ENCODE measurements around the gene HMSD. TPM values are rescaled to one million over a fixed set of nuclear protein-coding genes. Genes with fewer than 3 reads are reported as not detected.

Gene HMSD
- total RNA-seq, 4 donors from 2014 or later: not detected

DNA sequence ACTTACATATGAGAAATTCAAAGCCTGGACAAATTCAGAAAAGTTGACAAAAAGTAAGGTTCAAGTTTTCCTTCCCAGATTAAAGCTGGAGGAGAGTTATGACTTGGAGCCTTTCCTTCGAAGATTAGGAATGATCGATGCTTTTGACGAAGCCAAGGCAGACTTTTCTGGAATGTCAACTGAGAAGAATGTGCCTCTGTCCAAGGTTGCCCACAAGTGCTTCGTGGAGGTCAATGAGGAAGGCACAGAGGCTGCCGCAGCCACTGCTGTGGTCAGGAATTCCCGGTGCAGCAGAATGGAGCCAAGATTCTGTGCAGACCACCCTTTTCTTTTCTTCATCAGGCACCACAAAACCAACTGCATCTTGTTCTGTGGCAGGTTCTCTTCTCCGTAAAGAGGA, 37.8 kb downstream of the HMSD start:
- no peak for TF ChIP-seq POLR2A (IDR thresholded peaks at IDR 0.05)
- TF ChIP-seq POLR2AphosphoS5 (IDR thresholded peaks at IDR 0.05): no peak
- TF ChIP-seq EP300 (IDR thresholded peaks at IDR 0.05): no peak
- no peak for TF ChIP-seq CTCF (IDR thresholded peaks at IDR 0.05)
- WGBS: 89% methylated on average over 7 of the region's 7 CpGs
- no peaks in the 10 kb centered on the region for H3K4me1 ChIP-seq
- no peak for DNase-seq (ENCODE audit: low spot score in 2 of 2)
- H3K9me3 ChIP-seq: no peaks in the 10 kb centered on the region
- H3K27ac ChIP-seq: no peak overlapping the region
- no peaks in the 10 kb centered on the region for H3K27me3 ChIP-seq
- H3K4me3 ChIP-seq: no peak overlapping the region
- peaks cover 46% of the 10 kb centered on the region for H3K36me3 ChIP-seq

DNA sequence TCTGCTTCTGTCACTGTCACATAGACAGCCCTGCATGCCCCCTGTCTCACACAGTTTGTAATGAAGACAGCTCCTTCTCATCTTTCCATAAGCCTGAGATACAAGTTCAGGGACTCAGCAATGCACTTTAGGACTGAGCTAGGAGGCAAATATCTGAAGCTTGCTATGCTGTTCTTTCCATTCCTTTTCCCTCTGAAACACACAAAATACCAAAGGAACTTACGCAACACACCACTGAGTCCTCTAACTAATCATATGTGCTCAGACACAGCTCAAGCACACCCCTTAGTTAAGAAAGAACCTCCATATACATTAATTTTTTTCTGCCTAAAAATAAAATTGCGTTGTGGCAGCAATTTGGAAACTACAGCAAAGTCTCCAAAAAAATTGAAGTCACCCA, 38.6 kb downstream of the HMSD start:
- 93% methylated on average over 2 of the region's 2 CpGs for WGBS
- Histone ChIP-seq H3K4me3 (no peak overlapping the region), H3K27me3 (no peaks in the 10 kb centered on the region), H3K27ac (no peak overlapping the region), H3K4me1 (no peaks in the 10 kb centered on the region), H3K36me3 (peaks cover 38% of the 10 kb centered on the region), H3K9me3 (no peaks in the 10 kb centered on the region)
- no peak for DNase-seq (ENCODE audit: low spot score in 2 of 2)
- TF ChIP-seq POLR2A (IDR thresholded peaks at IDR 0.05) (no peak), POLR2AphosphoS5 (IDR thresholded peaks at IDR 0.05) (no peak), CTCF (IDR thresholded peaks at IDR 0.05) (no peak), EP300 (IDR thresholded peaks at IDR 0.05) (no peak)

GRCh38 chr18:63992751-63993150, 43.6 kb downstream of the HMSD start:
- Histone ChIP-seq H3K4me3 (no peak overlapping the region), H3K4me1 (no peaks in the 10 kb centered on the region), H3K36me3 (peaks cover 3% of the 10 kb centered on the region), H3K9me3 (no peaks in the 10 kb centered on the region), H3K27me3 (no peaks in the 10 kb centered on the region), H3K27ac (no peak overlapping the region)
- TF ChIP-seq POLR2A (IDR thresholded peaks at IDR 0.05) (no peak), POLR2AphosphoS5 (IDR thresholded peaks at IDR 0.05) (no peak), CTCF (IDR thresholded peaks at IDR 0.05) (no peak), EP300 (IDR thresholded peaks at IDR 0.05) (no peak)
- WGBS: 90% methylated on average over 7 of the region's 7 CpGs
- no peak for DNase-seq (ENCODE audit: low spot score in 2 of 2)

DNA sequence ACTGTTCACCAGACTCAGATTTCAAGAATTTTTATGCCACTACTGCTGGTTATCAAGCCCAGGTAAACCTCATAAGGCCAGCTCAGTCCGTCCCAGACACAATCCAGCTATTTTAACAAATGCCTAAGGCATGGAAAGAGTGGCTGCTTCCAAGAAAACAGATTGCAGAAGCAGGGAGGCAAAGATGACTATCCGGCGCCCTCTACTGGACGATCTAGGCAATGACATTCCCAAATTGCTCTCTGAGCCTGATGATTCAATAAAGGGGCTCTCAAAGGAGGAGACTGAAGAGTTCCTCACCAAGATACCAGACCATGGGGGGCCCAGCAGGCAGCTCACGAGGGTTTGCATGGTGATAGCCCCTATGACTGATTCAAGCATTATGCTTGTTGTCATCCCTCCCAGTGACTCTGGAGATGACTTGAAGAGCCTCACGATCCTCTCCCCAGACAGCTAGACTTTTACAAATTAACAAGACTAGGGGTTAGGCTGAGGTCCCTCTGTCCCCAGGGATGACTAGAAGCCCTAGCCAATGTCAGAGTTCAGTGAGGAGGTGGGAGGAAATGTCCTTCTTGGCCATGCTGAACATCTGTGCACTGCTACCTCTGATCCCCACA, 45.8 kb downstream of the HMSD start:
- TF ChIP-seq CTCF (IDR thresholded peaks at IDR 0.05): peak; percentile 51 to 84
- TF ChIP-seq POLR2A (IDR thresholded peaks at IDR 0.05): no peak
- no peak for TF ChIP-seq EP300 (IDR thresholded peaks at IDR 0.05)
- Histone ChIP-seq H3K27me3 (no peaks in the 10 kb centered on the region), H3K36me3 (no peaks in the 10 kb centered on the region), H3K4me1 (no peaks in the 10 kb centered on the region), H3K4me3 (no peak overlapping the region), H3K9me3 (no peaks in the 10 kb centered on the region), H3K27ac (no peak overlapping the region)
- WGBS: 22% methylated on average over 6 of the region's 6 CpGs
- no peak for DNase-seq (ENCODE audit: low spot score in 2 of 2)

DNA sequence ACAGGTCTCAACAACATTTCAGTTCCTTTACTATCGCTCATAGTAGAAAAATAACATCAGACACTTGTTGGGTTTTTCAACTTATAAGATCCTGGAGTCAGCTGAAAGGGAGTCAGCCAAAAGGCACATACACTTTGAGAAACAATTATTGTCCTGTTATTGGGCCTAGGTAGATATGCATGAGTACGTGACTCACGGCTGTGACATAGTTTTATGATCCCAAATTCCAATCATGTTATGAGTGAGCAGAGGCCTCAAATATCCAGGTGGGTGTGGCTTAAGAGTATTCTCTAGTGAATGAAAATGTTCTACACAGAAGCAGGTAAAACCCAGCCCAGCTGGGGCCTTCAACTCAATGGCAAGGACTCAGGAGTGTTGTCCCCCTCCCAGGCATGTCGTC, 47.9 kb downstream of the HMSD start:
- Histone ChIP-seq H3K27ac (no peak overlapping the region), H3K27me3 (no peaks in the 10 kb centered on the region), H3K36me3 (no peaks in the 10 kb centered on the region), H3K4me1 (no peaks in the 10 kb centered on the region), H3K4me3 (no peak overlapping the region), H3K9me3 (no peaks in the 10 kb centered on the region)
- no peak for DNase-seq (ENCODE audit: low spot score in 2 of 2)
- TF ChIP-seq POLR2A (IDR thresholded peaks at IDR 0.05): no peak
- TF ChIP-seq CTCF (IDR thresholded peaks at IDR 0.05): no peak
- no peak for TF ChIP-seq EP300 (IDR thresholded peaks at IDR 0.05)
- no peak for TF ChIP-seq POLR2AphosphoS5 (IDR thresholded peaks at IDR 0.05)
- 54% methylated on average over 4 of the region's 4 CpGs for WGBS

All from suprapubic skin (tissue), 4 donors.